ENCODE measurements around the gene PYROXD2. TPM values are rescaled to one million over a fixed set of nuclear protein-coding genes. Genes with fewer than 3 reads are reported as not detected.

The PYROXD2 gene
- polyA plus RNA-seq, 1 of the 3 experiments (the other 2 are of a cell fraction): 26.7 TPM

DNA sequence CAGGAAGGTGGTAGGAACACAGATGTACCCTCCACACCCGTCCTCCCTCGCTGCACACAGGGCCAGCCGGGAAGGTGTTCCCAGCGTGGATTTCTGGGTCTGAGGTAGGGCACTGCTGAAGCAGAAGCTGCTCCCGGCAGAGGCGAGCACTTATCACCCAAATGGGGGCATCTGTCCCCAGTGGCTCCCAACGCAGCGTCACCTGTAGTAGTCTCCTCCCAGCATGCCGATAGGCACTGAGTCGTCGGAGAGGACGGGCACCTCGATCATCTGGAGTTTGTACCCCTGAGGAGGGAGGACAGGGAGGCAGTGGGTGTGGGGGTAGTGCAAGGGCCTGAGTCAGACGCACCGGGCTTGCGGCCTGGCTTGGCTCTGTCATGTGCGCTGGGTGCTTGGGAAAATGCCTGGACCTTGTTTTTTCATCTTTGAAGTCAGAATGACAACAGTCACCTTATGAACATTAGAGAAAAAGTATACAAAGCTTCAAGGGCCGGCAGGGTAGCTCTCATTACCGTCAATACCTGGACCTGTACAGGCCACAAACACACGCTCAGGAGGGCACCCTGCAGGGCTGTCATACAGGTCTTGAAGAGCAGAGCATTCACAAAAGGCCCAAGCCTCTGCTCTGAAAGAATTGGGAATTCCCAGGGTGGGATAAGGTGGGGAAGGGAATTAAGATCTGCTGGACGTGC lies 3.1 kb upstream of the PYROXD2 start:
- Histone ChIP-seq H3K9me2 (no peaks in the 10 kb centered on the region), H3K4me3 (ENCODE audit: low read depth in 2 of 2, low read length in 1 of 2) (no peak overlapping the region), H3K27ac (ENCODE audit: low read depth in 2 of 2, low read length in 1 of 2) (no peak overlapping the region), H4K20me1 (ENCODE audit: insufficient read depth) (no peaks in the 10 kb centered on the region), H3K9me3 (no peaks in the 10 kb centered on the region), H3K4me1 (ENCODE audit: control insufficient read depth in 1 of 2, insufficient read depth in 2 of 2, low read depth in 1 of 2, low read length in 1 of 2) (peaks cover 6 to 21% of the 10 kb centered on the region in 2 experiments; a peak in 2 of 4 replicates), H3K4me2 (no peak overlapping the region), H3F3A (replicated peaks; ENCODE audit: insufficient read depth) (no peaks in the 10 kb centered on the region), H2AFZ (ENCODE audit: low read depth) (no peak overlapping the region), H3K36me3 (replicated peaks in 1 of 2; ENCODE audit: control insufficient read depth in 1 of 2, insufficient read depth in 2 of 2, low read length in 1 of 2) (peaks cover 0 to 14% of the 10 kb centered on the region in 2 experiments), H3K9ac (no peak overlapping the region), H3K79me2 (ENCODE audit: insufficient read depth) (peaks cover 14% of the 10 kb centered on the region; the same call in 1 of the 2 replicates), H3K27me3 (ENCODE audit: insufficient read depth) (no peaks in the 10 kb centered on the region)
- CTCF ChIA-PET: no interaction called here
- WGBS (ENCODE audit: low lambda C conversion rate): 88% methylated on average over 18 of the region's 21 CpGs
- no peak for TF ChIP-seq FOXM1 (IDR thresholded peaks at IDR 0.05; ENCODE audit: low read depth)
- TF ChIP-seq, protein P1, sequence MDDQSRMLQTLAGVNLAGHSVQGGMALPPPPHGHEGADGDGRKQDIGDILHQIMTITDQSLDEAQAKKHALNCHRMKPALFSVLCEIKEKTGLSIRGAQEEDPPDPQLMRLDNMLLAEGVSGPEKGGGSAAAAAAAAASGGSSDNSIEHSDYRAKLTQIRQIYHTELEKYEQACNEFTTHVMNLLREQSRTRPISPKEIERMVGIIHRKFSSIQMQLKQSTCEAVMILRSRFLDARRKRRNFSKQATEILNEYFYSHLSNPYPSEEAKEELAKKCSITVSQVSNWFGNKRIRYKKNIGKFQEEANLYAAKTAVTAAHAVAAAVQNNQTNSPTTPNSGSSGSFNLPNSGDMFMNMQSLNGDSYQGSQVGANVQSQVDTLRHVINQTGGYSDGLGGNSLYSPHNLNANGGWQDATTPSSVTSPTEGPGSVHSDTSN (IDR thresholded peaks at IDR 0.05): no peak
- no peak for TF ChIP-seq TAF1 (IDR thresholded peaks at IDR 0.05; ENCODE audit: borderline replicate concordance, low read depth, low read length)
- TF ChIP-seq RXRA (IDR thresholded peaks at IDR 0.05; ENCODE audit: borderline replicate concordance, low read depth): no peak
- TF ChIP-seq TEAD4 (IDR thresholded peaks at IDR 0.05; ENCODE audit: borderline replicate concordance, insufficient read depth): no peak
- TF ChIP-seq, protein P2, sequence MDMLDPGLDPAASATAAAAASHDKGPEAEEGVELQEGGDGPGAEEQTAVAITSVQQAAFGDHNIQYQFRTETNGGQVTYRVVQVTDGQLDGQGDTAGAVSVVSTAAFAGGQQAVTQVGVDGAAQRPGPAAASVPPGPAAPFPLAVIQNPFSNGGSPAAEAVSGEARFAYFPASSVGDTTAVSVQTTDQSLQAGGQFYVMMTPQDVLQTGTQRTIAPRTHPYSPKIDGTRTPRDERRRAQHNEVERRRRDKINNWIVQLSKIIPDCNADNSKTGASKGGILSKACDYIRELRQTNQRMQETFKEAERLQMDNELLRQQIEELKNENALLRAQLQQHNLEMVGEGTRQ (IDR thresholded peaks at IDR 0.05; ENCODE audit: borderline replicate concordance, low read depth, low read length): no peak
- TF ChIP-seq MXI1 (IDR thresholded peaks at IDR 0.05; ENCODE audit: low read depth, low read length): no peak
- TF ChIP-seq, protein P3, sequence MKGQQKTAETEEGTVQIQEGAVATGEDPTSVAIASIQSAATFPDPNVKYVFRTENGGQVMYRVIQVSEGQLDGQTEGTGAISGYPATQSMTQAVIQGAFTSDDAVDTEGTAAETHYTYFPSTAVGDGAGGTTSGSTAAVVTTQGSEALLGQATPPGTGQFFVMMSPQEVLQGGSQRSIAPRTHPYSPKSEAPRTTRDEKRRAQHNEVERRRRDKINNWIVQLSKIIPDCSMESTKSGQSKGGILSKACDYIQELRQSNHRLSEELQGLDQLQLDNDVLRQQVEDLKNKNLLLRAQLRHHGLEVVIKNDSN (IDR thresholded peaks at IDR 0.05; ENCODE audit: borderline replicate concordance, low read depth): no peak
- TF ChIP-seq RAD21 (IDR thresholded peaks at IDR 0.05; ENCODE audit: low read length): no peak
- TF ChIP-seq NRF1 (IDR thresholded peaks at IDR 0.05; ENCODE audit: low read depth, low read length): no peak
- no peak for TF ChIP-seq RCOR1 (IDR thresholded peaks at IDR 0.05; ENCODE audit: low read length)
- TF ChIP-seq, protein P4, sequence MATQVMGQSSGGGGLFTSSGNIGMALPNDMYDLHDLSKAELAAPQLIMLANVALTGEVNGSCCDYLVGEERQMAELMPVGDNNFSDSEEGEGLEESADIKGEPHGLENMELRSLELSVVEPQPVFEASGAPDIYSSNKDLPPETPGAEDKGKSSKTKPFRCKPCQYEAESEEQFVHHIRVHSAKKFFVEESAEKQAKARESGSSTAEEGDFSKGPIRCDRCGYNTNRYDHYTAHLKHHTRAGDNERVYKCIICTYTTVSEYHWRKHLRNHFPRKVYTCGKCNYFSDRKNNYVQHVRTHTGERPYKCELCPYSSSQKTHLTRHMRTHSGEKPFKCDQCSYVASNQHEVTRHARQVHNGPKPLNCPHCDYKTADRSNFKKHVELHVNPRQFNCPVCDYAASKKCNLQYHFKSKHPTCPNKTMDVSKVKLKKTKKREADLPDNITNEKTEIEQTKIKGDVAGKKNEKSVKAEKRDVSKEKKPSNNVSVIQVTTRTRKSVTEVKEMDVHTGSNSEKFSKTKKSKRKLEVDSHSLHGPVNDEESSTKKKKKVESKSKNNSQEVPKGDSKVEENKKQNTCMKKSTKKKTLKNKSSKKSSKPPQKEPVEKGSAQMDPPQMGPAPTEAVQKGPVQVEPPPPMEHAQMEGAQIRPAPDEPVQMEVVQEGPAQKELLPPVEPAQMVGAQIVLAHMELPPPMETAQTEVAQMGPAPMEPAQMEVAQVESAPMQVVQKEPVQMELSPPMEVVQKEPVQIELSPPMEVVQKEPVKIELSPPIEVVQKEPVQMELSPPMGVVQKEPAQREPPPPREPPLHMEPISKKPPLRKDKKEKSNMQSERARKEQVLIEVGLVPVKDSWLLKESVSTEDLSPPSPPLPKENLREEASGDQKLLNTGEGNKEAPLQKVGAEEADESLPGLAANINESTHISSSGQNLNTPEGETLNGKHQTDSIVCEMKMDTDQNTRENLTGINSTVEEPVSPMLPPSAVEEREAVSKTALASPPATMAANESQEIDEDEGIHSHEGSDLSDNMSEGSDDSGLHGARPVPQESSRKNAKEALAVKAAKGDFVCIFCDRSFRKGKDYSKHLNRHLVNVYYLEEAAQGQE (IDR thresholded peaks at IDR 0.05; ENCODE audit: low read depth, low read length): no peak
- TF ChIP-seq SIN3A (IDR thresholded peaks at IDR 0.05; ENCODE audit: borderline replicate concordance, low read depth, low read length): no peak
- TF ChIP-seq EZH2phosphoT487 (IDR thresholded peaks at IDR 0.05; ENCODE audit: borderline replicate concordance, low read depth): no peak
- no peak for TF ChIP-seq EP300 (IDR thresholded peaks at IDR 0.05; ENCODE audit: borderline replicate concordance in 1 of 2, low read depth in 1 of 2, low read length in 1 of 2)
- TF ChIP-seq CHD2 (IDR thresholded peaks at IDR 0.05; ENCODE audit: low read length, partially characterized antibody): no peak
- TF ChIP-seq JUND (IDR thresholded peaks at IDR 0.05): no peak
- TF ChIP-seq FOXJ3 (CRISPR knock-in tag; IDR thresholded peaks at IDR 0.05): no peak
- no peak for TF ChIP-seq MEF2A (IDR thresholded peaks at IDR 0.05; ENCODE audit: borderline replicate concordance, low read depth)
- POLR2A ChIA-PET: no interaction called here
- DNase-seq: no peak
